Activated T-cell treated with anti-CD3 and anti-CD28 coated beads for 4 hours (primary cell): ENCODE results near the gene CTNNB1.

Experiments
- DNase-seq: peaks from one replicate; pipeline ENCODE4 v3.0.0-alpha.2; 2020

The CTNNB1 gene

GRCh38 chr3:41193794-41194539 is 5.3 kb upstream of the CTNNB1 start:
- DNase-seq: no peak

DNA sequence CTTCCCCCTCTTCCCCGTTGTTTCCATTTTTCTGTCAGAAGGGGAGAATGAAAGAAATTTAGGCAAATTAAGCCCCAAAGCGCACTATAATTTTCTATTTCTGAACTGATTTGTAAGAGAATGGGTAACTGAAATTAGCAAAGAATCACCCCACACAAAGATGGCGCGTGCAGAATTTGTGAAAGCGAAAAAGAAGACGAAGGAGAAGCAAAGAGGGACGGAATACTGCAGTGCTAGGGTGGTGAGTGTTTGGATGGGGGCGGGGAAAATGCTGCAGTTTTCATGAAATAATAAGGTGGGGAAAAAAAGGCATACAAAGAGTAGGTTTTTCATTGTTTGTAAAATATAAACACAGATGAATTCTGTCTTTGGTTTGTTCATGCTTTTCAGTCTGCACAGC is 4.6 kb upstream of the CTNNB1 start:
- DNase-seq: no peak

- no peak for DNase-seq
Observed at GRCh38 chr3:41195946-41196345, 3.4 kb upstream of the CTNNB1 start.

DNA sequence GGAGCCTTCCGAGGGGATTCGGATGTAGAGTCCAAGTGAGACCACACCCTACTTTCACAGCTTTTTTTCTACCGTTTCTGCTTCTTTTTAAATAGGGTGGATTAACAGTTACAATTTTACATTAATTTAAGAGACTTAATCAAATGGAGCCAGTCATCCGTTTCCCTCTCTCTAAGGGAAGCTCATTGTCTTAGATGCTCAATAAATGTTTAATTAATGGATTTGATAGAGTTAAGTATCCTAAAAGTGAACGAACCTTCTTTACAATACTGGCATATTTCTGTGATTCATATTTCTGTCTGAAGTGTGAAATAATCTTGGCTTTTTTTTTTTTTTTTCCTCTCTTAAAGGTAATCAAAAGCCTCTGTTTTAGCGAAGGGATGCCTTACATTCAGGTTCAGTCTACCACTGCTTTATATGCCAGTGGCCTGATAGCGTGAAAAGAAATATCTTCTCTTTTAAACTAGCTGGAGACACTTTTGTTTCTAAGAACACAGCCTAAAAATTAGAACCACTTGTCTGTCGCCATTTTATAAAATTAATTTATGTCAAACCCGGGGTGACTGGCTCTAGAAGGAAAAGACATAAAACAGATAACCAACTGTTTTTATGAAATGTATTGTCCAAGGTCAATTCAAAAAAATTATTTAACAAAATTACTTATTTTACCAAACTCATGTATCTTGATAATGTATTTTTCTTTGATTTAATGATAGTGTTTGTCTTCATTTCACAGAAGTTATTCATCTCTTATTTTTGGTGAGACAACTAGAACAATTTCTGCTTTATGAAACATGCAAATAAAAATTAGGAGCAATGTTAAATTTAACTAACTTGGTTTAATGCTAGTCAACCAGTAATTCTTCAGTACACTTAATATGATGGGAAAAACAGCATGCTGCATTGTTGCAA is 2.5 kb upstream of the CTNNB1 start:
- no peak for DNase-seq

DNA sequence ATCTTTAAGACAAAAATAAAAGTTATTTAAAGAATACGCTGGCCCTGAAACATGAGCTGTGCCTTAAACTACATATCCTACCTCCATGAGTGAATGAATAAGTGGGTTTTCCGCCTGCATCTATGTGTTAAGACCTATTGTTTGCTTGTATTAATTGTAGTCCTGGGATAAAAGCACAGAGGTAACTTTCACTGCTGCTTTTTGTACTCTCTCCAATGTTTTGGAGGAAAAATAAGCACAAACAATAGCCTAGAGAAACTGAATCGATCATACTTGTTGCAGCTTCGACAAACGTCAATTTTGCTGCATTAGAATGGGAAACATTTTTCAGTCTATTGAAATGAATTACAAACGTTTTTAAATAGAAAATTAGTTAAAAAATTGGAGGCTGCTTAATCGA is 1.3 kb upstream of the CTNNB1 start:
- DNase-seq: no peak

- DNase-seq: no peak
Observed at GRCh38 chr3:41198526-41198925, 779 bp upstream of the CTNNB1 start.

DNA sequence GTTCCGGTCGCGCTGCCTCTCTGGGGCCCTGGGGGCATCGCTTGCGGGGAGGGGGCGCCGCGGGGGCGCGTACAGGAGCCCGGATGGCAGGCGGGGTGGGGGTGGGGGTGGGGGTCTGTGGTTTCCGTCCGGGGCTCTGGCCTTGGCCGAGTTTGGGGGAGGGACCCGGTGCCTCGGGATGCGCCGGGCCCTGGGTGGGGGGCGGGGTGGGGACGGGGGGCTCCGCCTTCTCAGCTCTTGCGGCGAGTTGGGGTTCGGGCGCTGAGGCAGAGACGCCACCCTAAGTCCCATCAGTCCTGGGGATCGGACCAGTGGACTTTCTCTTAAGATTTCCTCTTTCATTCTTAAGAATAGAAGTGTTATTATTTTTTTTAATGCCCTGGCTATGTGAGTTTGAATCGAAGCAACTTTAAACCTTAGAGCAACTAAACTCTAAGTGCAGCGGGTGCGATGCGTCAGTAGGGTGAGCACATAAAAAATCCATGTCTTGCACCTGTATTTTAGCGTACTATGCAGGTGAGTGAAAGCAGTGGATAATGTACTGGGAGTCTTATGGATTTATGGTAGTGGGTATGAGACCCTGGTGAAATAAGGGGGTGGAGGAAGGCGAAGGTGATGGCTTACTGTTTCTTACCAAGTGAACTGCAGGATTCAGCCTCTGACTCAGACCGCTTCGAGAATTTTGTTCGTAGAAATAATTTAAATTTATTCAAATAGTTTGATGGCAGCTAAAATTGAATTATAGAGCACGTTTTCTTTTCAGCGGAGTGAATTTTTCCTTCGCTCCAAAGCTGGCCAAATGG is 762 bp downstream of the CTNNB1 start:
- no peak for DNase-seq

- DNase-seq: no peak
Observed at GRCh38 chr3:41200669-41201021, 1.3 kb downstream of the CTNNB1 start.

- DNase-seq: no peak
Observed at GRCh38 chr3:41202075-41202833, 2.9 kb downstream of the CTNNB1 start.

GRCh38 chr3:41202834-41203345 is 3.6 kb downstream of the CTNNB1 start:
- DNase-seq: no peak

DNA sequence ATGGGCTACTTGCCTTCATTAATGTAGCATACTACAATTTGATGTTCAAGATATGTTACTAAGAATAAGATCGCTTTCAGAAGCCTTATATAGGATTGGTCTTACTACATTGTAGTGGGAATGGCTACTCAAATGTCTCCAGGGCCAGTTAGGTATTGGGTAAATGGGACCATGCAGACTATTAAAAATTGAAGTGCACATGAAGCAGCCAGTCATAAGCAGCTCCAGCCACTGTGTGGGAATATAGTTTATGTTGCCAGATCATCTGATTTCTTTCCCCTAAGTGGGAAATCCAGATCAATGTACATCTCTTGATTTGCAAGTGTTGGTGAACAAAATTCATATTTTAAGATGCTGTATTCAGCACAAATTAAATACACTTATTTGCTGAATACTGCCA is 5.1 kb downstream of the CTNNB1 start:
- no peak for DNase-seq

DNA sequence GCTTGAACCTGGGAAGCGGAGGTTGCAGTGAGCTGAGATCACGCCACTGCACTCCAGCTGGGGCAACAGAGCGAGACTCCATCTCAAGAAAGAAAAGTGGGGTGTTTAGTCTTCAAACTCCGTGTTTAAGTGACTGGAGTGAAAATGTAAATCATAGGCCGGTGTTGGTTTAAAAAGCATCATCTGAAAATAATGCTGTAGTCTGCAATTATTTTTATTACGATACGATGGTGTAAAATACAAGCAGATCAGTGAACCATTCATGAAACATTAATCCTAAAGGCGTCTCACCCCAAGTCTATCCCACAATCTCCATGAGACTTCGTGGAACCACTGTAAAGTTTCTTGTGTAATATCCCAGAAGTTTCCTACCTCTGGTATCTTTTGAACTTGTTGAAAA is 6.3 kb downstream of the CTNNB1 start:
- DNase-seq: no peak

DNA sequence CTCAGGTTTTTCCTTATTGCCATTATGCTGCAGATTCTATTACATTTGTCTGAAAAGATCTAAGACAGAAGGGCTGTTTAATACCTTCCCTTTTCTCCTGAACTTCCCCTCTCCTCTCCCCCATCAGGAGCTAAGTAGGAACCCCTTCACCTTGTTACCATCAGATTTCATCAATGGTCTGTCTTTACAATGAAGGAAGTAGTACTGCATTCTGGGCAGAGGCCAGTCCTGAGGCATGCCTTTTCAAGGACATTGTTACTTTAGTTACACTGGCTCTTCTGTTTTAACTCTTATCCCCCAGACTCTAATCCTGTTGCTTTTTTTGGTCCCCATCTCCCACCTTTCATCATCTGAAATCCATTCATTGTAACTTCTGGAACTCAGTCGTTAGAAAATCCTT is 8.1 kb downstream of the CTNNB1 start:
- no peak for DNase-seq

DNA sequence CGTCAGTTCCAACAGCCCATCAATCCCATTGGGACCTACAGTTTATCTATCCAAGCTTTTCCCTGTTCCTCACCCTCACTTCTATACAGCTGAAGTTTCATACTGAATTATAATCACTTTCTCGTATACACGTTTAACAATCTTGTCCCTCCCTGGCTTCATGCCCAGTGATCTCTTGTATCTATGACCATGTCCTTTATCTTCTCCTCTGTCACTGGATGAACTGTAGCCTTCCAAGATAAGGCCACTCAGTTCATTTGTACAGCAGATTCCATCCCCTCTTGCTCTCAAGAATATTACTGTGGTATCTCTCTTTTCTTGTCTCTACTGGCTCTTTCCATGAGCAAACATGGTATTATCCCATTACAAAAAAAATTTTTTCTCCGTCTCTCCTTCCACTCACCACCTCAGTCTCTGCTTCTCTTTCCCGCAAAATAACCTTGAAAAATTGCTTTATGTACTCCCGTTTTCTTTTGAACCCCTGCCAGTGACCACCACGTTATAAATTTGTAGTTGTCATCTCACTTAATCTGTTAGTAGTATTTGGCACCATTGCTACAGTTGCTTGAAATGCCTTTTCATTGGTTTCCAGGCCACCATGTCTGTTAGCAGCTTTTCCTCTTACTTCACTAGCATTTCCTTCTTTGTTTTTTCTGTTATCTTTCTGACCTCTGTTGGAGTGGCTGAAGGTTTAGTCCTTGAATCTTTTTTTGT is 9.4 kb downstream of the CTNNB1 start:
- no peak for DNase-seq

DNA sequence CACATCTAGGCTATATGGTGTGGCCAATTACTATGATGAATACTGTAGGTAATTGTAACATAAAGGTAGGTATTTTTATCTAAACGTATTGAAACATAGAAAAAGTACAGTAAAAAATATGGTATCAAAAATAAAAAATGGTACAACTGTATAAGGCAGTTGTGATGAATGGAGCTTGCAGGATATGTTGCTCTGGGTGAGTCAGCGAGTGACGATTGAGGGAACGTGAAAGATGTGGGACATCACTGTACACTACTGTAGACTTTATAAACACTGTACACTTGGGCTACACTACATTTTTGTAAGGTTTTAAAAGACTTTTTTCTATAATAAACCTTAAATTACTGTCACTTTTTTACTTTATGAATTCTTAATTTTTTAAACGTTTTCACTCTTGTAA is 10.3 kb downstream of the CTNNB1 start:
- no peak for DNase-seq

GRCh38 chr3:41210966-41211365 is 11.7 kb downstream of the CTNNB1 start:
- DNase-seq: no peak

DNA sequence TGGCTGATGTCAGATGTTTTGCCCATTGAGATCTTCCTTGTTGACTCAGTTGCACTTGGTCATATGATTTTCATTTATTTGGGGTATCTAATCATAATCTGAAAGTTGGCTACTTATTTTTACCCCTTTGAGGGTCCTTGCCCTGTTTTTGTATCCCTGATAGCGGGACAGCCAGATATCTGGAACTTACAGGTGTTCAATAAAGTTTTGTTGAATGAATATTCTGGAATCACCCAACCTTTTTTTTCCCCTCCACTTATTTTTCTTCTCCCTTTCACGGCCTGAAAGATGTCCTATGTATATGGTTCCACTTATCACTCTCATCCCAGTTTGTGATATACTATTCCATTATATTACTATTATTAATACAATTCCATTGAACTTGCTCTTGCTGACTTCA is 12.8 kb downstream of the CTNNB1 start:
- DNase-seq: no peak

DNA sequence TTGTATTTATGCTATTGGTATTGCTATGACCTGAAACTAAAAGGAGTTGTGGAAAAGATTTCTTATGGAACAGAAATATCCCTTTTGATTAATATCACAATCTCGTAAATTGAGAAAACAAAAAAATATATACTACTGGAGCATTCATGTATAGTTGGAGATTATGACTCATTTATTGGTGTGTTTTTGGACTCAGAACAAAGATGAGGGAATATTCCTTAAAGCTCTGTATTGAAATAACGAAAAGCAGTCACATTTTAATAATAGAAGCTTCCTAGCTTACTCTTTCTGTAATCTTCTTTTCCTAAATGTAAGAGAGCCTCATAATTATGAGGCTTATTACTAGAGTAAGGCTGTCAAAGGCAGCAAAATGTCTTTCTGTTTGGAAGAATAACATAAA is 14.3 kb downstream of the CTNNB1 start:
- no peak for DNase-seq

DNA sequence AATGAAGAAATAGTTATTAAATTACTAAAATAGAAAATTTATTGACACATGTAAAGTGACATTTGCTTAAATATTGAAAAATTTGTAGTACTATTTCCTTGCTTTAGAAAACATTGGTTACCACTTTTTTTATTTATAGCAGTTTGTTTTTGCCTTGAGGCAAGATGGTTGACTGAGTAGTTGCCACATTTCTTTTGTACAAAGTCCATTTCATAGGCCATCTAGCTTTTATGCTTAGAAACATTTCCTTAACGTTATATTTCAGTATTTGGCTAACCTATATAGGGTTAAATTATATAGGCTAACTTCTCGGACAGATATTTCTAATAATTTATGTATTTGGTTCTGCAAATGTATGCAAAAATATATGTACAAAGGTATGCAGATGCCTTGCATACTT is 17.1 kb downstream of the CTNNB1 start:
- DNase-seq: no peak

- DNase-seq: no peak
Observed at GRCh38 chr3:41216993-41217392, 17.7 kb downstream of the CTNNB1 start.

DNA sequence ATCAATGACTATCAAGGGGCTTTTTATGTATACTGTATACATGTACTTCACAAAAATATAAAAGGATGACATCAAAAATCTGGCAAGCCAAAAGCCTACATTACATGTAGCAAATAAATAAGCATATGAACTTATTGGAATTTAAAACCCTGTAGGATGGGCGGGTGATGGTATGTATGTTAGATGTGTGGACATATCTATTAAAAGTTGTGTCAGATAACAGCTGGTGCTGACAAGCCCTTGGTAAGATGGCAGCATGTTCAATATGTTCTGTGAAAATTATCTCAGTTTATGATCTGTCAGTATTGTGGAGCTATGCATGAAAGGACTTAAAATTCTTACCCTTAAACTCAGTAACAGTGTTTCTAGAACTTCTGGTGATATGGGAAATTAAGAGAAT is 20.1 kb downstream of the CTNNB1 start:
- DNase-seq: no peak
